GM12873 (cell line): ENCODE measurements around the gene GTPBP4.

Source experiments
- CTCF ChIP-seq: IDR thresholded peaks from 2 replicates; pipeline ENCODE4 v1.5.1; 2012; ENCODE audit warnings: low read depth, mild to moderate bottlenecking, moderate library complexity, low read length, control low read depth; ENCODE audit not compliant: insufficient read depth; ENCODE audit errors: missing control alignments

Gene GTPBP4

GRCh38 chr10:966466-967235 is 21.6 kb upstream of the GTPBP4 start:
- no peak for TF ChIP-seq CTCF

GRCh38 chr10:968546-969199 is 19.6 kb upstream of the GTPBP4 start:
- TF ChIP-seq CTCF = no peak

GRCh38 chr10:969473-970150 is 18.6 kb upstream of the GTPBP4 start:
- no peak for TF ChIP-seq CTCF

GRCh38 chr10:970311-971149 is 17.7 kb upstream of the GTPBP4 start:
- TF ChIP-seq CTCF = no peak

GRCh38 chr10:971150-971542 is 17.1 kb upstream of the GTPBP4 start:
- TF ChIP-seq CTCF = no peak

- TF ChIP-seq CTCF = no peak
These were observed 16.6 kb upstream of the GTPBP4 start for GRCh38 chr10:971613-972012.
